HG03280 (cell line): ENCODE measurements around the gene GSK3B.
"Not testable (repeated sequence)": the region's sequence is repeated elsewhere in the genome, so short reads cannot be mapped to it uniquely, and the experiment has no call there.

Source experiments
- ATAC-seq: cut with Tn5 transposase; IDR thresholded peaks from one replicate; pipeline ENCODE4 v1.9.1; 2021; ENCODE audit warnings: mild to moderate bottlenecking, moderate library complexity; ENCODE audit not compliant: unreplicated experiment

The GSK3B gene

GRCh38 chr3:120057626-120058025 is 36.6 kb downstream of the GSK3B start:
- ATAC-seq = no peak

- no peak for ATAC-seq
Measured at GRCh38 chr3:120057029-120057428, 37.2 kb downstream of the GSK3B start.

- ATAC-seq = not testable (repeated sequence)
Measured at GRCh38 chr3:120053647-120054046, 40.6 kb downstream of the GSK3B start.

GRCh38 chr3:120052677-120053076 is 41.6 kb downstream of the GSK3B start:
- ATAC-seq = peak; percentile 29

DNA sequence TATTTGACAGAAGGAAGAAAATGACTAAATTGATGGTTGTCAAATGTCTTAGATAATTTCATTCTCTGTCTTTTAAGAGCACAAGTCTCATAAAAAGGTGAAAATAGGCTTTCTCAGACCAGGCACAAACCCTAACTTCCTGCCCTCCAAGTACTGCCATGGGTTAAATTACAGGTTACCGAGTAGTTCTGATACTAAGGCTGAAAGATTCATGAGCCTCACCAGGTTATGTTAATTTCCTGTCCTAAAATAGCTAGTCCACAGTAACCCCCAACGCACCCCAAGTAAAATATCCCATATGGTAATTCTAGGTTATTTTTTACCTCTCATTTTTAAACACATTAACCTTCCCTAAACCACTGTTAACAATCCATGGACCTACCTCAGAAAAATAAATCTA is 42.0 kb downstream of the GSK3B start:
- peak; percentile 58 for ATAC-seq

GRCh38 chr3:120051570-120051969 is 42.7 kb downstream of the GSK3B start:
- ATAC-seq = not testable (repeated sequence)

DNA sequence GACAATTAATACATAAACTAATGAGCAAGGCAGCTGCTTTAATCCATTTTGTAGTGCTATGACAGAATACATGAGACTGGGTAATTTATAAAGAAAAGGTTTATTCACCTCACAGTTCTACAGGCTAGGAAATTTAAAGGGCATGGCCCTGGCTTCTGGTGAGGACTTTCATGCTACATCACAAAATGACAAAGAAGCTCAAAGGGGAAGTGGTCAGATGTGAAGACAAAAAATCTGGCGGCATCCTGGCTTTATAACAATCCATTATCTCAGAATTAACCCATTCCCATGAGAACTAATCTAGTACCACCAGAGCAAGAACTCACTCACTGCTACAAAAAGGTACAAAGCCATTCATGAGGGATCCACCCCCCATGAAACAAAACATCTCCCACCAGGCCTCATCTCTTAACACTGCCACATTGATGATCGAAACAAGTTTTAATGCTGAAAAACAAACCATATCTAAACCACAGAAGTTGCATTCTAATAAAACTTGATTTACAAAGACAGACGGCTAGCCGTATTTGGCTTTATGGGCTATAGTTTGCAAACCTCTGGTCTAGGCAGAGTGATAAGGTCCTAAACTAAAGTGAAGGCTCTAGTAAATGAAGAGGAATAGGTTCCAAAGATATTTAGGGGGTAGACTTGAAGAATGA is 44.2 kb downstream of the GSK3B start:
- ATAC-seq = no peak

DNA sequence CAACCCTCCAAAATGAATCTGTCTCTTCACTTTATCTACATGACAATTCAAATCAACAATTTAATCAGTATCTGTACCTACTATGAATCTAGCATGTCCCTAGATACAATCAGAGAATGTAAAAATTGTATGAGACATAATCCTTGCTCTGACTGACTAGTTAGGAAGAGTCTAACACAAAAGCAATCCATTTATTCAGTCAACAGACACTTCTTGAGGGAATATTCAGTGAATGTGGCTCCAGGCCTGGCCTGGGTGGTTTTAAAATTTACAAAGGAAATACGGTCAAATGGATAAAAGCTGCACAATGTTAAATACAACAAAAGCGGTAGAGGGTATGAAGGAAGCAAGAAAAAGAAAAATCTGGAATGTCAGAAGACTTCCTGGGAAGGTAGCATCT is 45.2 kb downstream of the GSK3B start:
- no peak for ATAC-seq

DNA sequence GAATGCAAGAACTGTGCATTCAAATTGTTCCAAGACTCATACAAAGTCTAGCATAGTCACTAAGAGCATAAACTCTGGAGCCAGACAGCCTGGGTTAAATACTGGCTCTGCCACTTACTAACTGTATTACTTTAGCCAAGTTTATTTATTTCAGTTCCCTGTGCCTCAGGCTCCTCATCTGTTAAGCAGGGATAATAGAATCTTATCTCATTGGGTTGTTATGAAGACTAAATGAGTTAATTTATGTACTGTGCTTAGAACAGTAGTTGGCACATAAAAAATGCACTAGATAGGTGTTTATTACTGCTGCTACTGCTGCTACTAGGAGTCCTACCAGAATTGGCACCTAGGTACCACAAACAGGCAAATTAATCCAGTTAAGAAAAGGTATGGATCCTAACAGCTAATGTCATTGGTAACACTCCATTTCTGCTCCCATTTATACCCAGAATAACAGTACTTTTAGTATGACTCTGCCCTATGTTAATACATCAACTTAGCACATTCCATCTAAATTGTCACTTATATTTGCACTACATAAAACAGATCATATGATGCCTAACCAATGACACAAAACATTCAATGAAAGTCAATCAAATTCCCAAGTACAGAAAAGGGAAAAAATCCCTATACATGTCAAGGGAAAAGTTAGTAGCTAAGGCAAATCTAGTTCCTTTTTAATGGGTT is 45.7 kb downstream of the GSK3B start:
- ATAC-seq = no peak

DNA sequence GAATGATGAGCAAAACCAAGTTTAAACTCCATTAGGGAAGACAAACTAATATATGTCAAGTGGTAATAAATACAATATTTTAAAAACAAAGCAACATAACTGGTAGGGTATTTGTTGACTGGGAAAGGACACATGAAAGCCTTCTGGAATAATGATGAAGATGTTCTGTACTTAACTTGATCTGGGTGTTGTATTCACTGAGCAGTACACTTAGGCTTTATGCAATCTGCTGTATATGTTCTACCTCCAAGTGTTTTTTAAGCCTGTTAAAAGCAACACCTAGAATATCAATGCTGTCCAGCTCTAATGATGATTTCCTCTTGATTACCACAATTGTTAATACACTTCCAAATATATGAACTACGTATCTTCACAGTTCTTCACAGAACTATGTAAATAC is 46.6 kb downstream of the GSK3B start:
- no peak for ATAC-seq

GRCh38 chr3:120040813-120041377 is 53.4 kb downstream of the GSK3B start:
- ATAC-seq = no peak

DNA sequence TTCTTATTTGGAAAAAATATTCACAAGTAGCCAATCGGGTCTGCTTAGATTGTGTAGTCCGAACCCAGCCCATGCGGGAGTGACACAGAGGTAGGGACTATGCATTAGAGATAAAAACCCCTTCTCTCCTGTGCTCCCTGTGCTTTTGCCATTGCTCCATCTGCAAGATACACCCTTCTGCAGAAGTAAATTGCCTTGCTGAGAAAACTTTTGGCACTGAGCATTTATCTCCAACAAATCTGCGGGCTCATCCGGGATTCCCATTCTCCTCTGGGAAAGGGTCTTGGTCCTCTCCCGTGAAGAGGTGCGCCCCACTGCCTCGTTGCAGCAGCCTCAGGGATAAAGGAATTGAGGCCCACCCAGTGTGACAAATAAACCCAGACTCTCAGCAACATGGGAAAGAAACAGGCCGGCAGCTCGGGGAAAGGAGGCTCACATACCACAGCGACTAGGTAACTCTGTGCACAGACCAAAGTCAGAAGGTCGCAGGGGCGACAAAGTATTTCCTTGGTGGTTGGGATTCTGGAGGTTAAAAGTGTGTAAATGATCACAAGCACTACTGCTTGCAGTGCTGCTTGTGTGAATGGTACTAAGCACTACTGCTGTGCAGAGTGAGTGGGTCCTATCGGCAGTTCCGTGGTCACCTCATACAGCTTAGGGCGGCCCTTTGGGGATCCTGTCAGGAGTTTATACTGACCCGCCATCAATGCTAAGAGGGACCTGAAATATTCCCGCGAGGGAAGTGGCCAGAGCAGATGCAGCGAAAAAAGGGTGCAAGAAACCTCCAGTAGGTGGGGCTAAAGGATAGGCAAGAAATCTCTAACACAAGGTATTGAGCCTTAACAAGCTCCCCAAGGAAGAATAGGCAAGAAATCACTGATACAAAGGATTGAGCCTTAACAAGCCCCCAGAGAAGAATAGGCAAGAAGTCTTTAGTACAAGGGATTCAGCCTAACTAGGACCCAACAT is 54.3 kb downstream of the GSK3B start:
- no peak for ATAC-seq

- ATAC-seq = no peak
Measured at GRCh38 chr3:120033596-120033995, 60.7 kb downstream of the GSK3B start.

GRCh38 chr3:120031561-120031960 is 62.7 kb downstream of the GSK3B start:
- no peak for ATAC-seq

- ATAC-seq = no peak
Measured at GRCh38 chr3:120029749-120030148, 64.5 kb downstream of the GSK3B start.

DNA sequence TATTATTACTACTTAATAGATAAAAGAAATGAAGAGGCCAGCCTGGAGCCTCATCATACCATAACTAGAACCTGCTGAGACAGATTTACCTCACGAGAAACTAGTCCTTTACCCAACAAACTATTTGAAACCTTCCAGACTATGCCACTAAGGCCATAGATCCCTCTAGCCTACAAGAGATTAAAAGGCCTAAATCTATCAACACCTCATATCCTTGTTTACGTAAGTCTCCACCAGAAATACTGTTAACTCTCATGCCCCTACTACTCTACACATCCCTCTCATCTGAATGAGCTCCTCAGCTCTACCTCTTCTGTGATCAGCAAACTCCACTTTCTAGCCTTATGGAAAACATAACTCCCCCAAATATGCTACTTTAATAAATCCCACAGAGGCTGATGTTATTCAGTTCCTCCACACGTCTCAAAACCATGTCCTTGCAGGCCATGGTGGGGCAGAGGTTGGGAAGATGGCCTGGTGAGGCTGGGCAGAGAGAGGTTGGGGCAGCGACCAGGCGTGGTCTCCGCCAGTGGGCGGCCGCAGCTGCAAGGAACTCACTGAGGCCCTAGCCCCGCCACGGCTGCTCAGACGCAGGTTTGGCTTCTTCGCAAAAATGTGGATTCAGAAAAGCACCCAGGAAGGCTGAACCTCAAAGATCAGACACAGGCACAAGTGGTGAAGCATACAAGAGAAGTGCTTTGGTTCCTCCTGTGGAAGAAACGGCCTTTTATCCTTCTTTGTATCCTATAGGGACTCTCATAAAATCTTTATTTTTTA is 65.8 kb downstream of the GSK3B start:
- ATAC-seq = no peak

DNA sequence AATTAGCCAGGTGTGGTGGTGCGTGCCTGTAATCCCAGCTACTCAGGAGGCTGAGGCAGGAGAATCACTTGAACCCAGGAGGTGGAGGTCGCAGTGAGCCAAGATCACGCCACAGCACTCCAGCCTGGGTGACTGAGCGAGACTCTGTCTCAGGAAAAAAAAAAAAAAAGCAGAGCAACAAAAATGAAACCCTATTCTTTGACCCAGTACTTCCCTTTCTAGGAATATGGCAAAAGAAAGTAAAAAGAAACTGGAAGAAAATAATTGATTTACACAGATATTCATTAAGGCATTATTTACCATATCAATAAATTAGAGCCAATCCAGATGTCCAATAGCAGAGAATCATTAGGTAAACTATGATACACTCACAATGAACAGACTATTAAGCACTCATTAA is 67.0 kb downstream of the GSK3B start:
- ATAC-seq = no peak

GRCh38 chr3:120025520-120025919 is 68.7 kb downstream of the GSK3B start:
- no peak for ATAC-seq

GRCh38 chr3:120024103-120024502 is 70.1 kb downstream of the GSK3B start:
- ATAC-seq = no peak

DNA sequence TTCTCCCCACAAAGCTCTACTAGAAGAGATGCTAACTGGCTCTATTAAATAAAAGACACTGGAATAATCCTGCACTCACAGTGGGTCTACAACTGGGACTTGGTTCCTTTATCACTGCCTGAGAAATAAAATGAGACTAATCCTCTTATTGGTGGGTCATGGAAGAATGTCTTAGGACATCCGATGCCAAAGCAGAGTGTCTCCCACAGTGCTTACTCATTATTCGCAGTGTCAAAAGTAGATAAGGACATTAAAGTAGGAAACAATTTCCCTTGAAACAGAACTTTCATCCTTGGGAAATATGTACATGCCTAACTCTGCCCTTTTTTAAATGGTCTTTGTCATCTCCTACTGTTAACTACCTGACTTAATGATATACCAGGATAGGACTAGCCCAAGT is 71.5 kb downstream of the GSK3B start:
- ATAC-seq = no peak
